HG02840 (cell line): ENCODE data around the gene SPSB3.

Experiments
- ATAC-seq: cut with Tn5 transposase; IDR thresholded peaks from one replicate; pipeline ENCODE4 v1.9.1; 2021; ENCODE audit warnings: mild to moderate bottlenecking, moderate library complexity, moderate number of reproducible peaks; ENCODE audit not compliant: unreplicated experiment, low FRiP score

SPSB3 gene

GRCh38 chr16:1790261-1790610 is 7.9 kb upstream of the SPSB3 start:
- ATAC-seq, result no peak

- ATAC-seq, result no peak
Observed at GRCh38 chr16:1789643-1790045, 7.3 kb upstream of the SPSB3 start.

- no peak for ATAC-seq
Observed at GRCh38 chr16:1788708-1789100, 6.3 kb upstream of the SPSB3 start.

- no peak for ATAC-seq
Observed at GRCh38 chr16:1788095-1788707, 5.8 kb upstream of the SPSB3 start.

GRCh38 chr16:1787322-1788094 is 5.1 kb upstream of the SPSB3 start:
- no peak for ATAC-seq

GRCh38 chr16:1787056-1787321 is 4.6 kb upstream of the SPSB3 start:
- ATAC-seq, result no peak

GRCh38 chr16:1786242-1787055 is 4.1 kb upstream of the SPSB3 start:
- ATAC-seq, result no peak

- no peak for ATAC-seq
Observed at GRCh38 chr16:1785846-1786170, 3.4 kb upstream of the SPSB3 start.

GRCh38 chr16:1784977-1785845 is 2.8 kb upstream of the SPSB3 start:
- ATAC-seq, result no peak

GRCh38 chr16:1781758-1782407 is 488 bp downstream of the SPSB3 start:
- peak; percentile 11 for ATAC-seq

- ATAC-seq, result no peak
Observed at GRCh38 chr16:1781254-1781653, 1.1 kb downstream of the SPSB3 start.

- ATAC-seq, result no peak
Observed at GRCh38 chr16:1780677-1781072, 1.7 kb downstream of the SPSB3 start.

GRCh38 chr16:1779741-1780676 is 2.4 kb downstream of the SPSB3 start:
- ATAC-seq, result no peak

GRCh38 chr16:1779234-1779701 is 3.1 kb downstream of the SPSB3 start:
- no peak for ATAC-seq

GRCh38 chr16:1778200-1779179 is 3.9 kb downstream of the SPSB3 start:
- ATAC-seq, result no peak

GRCh38 chr16:1777375-1778199 is 4.8 kb downstream of the SPSB3 start:
- no peak for ATAC-seq

- ATAC-seq, result no peak
Observed at GRCh38 chr16:1776991-1777374, 5.4 kb downstream of the SPSB3 start.

GRCh38 chr16:1776672-1776955 is 5.8 kb downstream of the SPSB3 start:
- ATAC-seq, result no peak
